GM12878 (cell line): Measurements from ENCODE around the gene C3orf22. TPM values are rescaled to one million over a fixed set of nuclear protein-coding genes. Genes with fewer than 3 reads are reported as not detected.

ENCODE experiments used
- ATAC-seq: fragments of 200-7000 bp; cut with Tn5 transposase; 3 replicates; pipeline ENCODE4 v1.9.1; 2020; ENCODE audit warnings: mild to moderate bottlenecking, moderate library complexity
- BruUV-seq: library from RNA; stranded (reverse); fragments of 400-500 nt; replicated peaks from 2 replicates; lab custom pipeline; 2021; lab: Mats Ljungman, UMichigan
- CTCF ChIA-PET: fragments of 300-600 bp; sonication (Branson Sonifier 250); formaldehyde crosslinking; extraction: SDS; loops from one replicate; lab custom pipeline; 2021; ENCODE audit warnings: inconsistent platforms; lab: Yijun Ruan, JAX
- POLR2A ChIA-PET: fragments of 350-600 bp; formaldehyde crosslinking; extraction: SDS; loops from one replicate; lab custom pipeline; 2021; ENCODE audit warnings: inconsistent platforms; lab: Charles Lee
- RAD21 ChIA-PET: fragments of 300-600 bp; sonication (Branson Sonifier 250); formaldehyde crosslinking; loops from one replicate; lab custom pipeline; 2023; ENCODE audit warnings: antibody characterized with exemption; ENCODE audit not compliant: unreplicated experiment; lab: Charles Lee
- SMC1A ChIA-PET: fragments of 300-600 bp; sonication (Branson Sonifier 250); formaldehyde crosslinking; loops from one replicate; lab custom pipeline; 2023; ENCODE audit not compliant: unreplicated experiment, uncharacterized antibody; lab: Charles Lee
- DNase-seq: peaks from one replicate; pipeline ENCODE4 v3.0.0-alpha.2; 2011; ENCODE audit warnings: low read depth, low spot score
- FAIRE-seq: peaks from 3 replicates; lab custom pipeline; 2011; peaks lifted over from hg19 to GRCh38; lab: Jason Lieb, UNC
- H2AFZ ChIP-seq: 2 replicates; pipeline ENCODE4 v1.6.0; 2011; ENCODE audit warnings: low read depth, low read length, control low read depth; ENCODE audit not compliant: control insufficient read depth
- H3K27ac ChIP-seq: 2 replicates; pipeline ENCODE4 v1.5.1; 2011; ENCODE audit warnings: control low read depth; ENCODE audit not compliant: control insufficient read depth, insufficient read depth
- H3K27me3 ChIP-seq, 2 experiments: replicated peaks in 1 of 2; 2 replicates each; pipeline versions ENCODE4 v1.6.0 to v1.6.1; 2011; ENCODE audit warnings: low read length in 1 of 2; ENCODE audit not compliant: control insufficient read depth in 2 of 2, insufficient read depth in 2 of 2
- H3K36me3 ChIP-seq, 2 experiments: 2 replicates each; pipeline ENCODE4 v1.5.1; 2011; ENCODE audit warnings: low read length in 1 of 2; ENCODE audit not compliant: control insufficient read depth in 2 of 2, insufficient read depth in 2 of 2
- H3K4me1 ChIP-seq: 2 replicates; pipeline ENCODE4 v1.6.1; 2011; ENCODE audit warnings: mild to moderate bottlenecking, low read length, moderate library complexity, mixed read lengths; ENCODE audit not compliant: control insufficient read depth, insufficient read depth
- H3K4me2 ChIP-seq: 2 replicates; pipeline ENCODE4 v1.6.0; 2011; ENCODE audit warnings: control low read depth; ENCODE audit not compliant: control insufficient read depth, insufficient read depth
- H3K4me3 ChIP-seq: fragments of 200-600 bp; sonication (generic); 2 replicates; pipeline ENCODE4 v1.5.1; 2016
- H3K79me2 ChIP-seq: 2 replicates; pipeline ENCODE4 v1.6.0; 2011; ENCODE audit warnings: low read length; ENCODE audit not compliant: control insufficient read depth, insufficient read depth
- H3K9ac ChIP-seq: 2 replicates; pipeline ENCODE4 v1.8.0; 2011; ENCODE audit warnings: low read length, control low read depth, mixed read lengths; ENCODE audit not compliant: control insufficient read depth, insufficient read depth
- H3K9me3 ChIP-seq: replicated peaks from 3 replicates; pipeline ENCODE4 v1.5.1; 2011; ENCODE audit warnings: mild to moderate bottlenecking, low read length; ENCODE audit not compliant: control insufficient read depth, insufficient read depth
- H4K20me1 ChIP-seq: 2 replicates; pipeline ENCODE4 v1.6.0; 2011; ENCODE audit not compliant: control insufficient read depth, insufficient read depth
- ATF7 ChIP-seq: fragments of 450-650 bp; IDR thresholded peaks from 2 replicates; pipeline ENCODE4 v1.6.1; 2016; ENCODE audit warnings: low read depth, mild to moderate bottlenecking
- CBX3 ChIP-seq: fragments of 200-600 bp; sonication (generic); IDR thresholded peaks from 2 replicates; pipeline ENCODE4 v1.6.1; 2016; ENCODE audit warnings: low read depth, borderline replicate concordance
- EED ChIP-seq: sonication (generic); IDR thresholded peaks from 2 replicates; pipeline ENCODE4 v1.6.1; 2016; ENCODE audit warnings: antibody characterized with exemption, low read depth
- EGR1 ChIP-seq, 2 experiments: IDR thresholded peaks; 1 replicate in 1 of 2; 2 replicates in 1 of 2; pipeline ENCODE4 v1.6.1; 2011 to 2012; ENCODE audit warnings: low read depth in 2 of 2, low read length in 2 of 2, borderline replicate concordance in 1 of 2, mild to moderate bottlenecking in 1 of 2, moderate library complexity in 1 of 2
- FOS ChIP-seq: IDR thresholded peaks from 3 replicates; pipeline ENCODE4 v1.6.1; 2011; ENCODE audit warnings: borderline replicate concordance; ENCODE audit not compliant: insufficient read length; ENCODE audit errors: extremely low read depth
- HCFC1 ChIP-seq: fragments of 150-350 bp; IDR thresholded peaks from 2 replicates; pipeline ENCODE4 v1.6.1; 2014; ENCODE audit warnings: low read length
- NFXL1 ChIP-seq: fragments of 450-650 bp; IDR thresholded peaks from 2 replicates; pipeline ENCODE4 v1.6.1; 2017; ENCODE audit warnings: antibody characterized with exemption, mild to moderate bottlenecking, borderline replicate concordance
- POLR2AphosphoS2 ChIP-seq: IDR thresholded peaks from 2 replicates; pipeline ENCODE4 v1.6.1; 2011; ENCODE audit warnings: low read depth, mild to moderate bottlenecking, low read length, improper control_type of control experiment, moderate library complexity
- TCF7 ChIP-seq: IDR thresholded peaks from 2 replicates; pipeline ENCODE4 v1.6.1; 2014; ENCODE audit warnings: antibody characterized with exemption, borderline replicate concordance
- ZNF24 ChIP-seq: fragments of 450-650 bp; IDR thresholded peaks from 2 replicates; pipeline ENCODE4 v1.6.1; 2017; ENCODE audit warnings: antibody characterized with exemption, mild to moderate bottlenecking
- ZNF274 ChIP-seq: IDR thresholded peaks from one replicate; pipeline ENCODE4 v1.8.0; 2011; ENCODE audit not compliant: insufficient read length, insufficient read depth
- whole genome bisulfite sequencing: methylation state at CpG from one replicate; pipeline ENCODE4 v1.1.6; 2016; ENCODE audit warnings: low lambda C conversion rate; ENCODE audit not compliant: insufficient replicate concordance, insufficient coverage; ENCODE audit errors: missing lambda C conversion rate; 5-methylcytosine and 5-hydroxymethylcytosine counted together
- in situ Hi-C: fragments of 300-500 bp; cut with MboI; formaldehyde crosslinking; loops from 9 replicates; pipeline ENCODE4 v1.14.3; 2018; ENCODE audit warnings: mixed read lengths
- intact Hi-C: fragments of 100-400 bp; cut with micrococcal nuclease; formaldehyde crosslinking; loops from one replicate; pipeline ENCODE4 v1.14.2; 2022; ENCODE audit not compliant: unreplicated experiment
- polyA plus RNA-seq, 11 experiments: library from polyadenylated mRNA; depleted of rRNA in 4 of 11; unstranded in 6 of 11; stranded (reverse) in 5 of 11; fragments of >200 nt; fragmentation: Nextera tagmentation in 4 of 11; fragmentation: Illumina TruSeq in 1 of 11; extraction: Ambion mirVana in 4 of 11; extraction: Trizol in 1 of 11; gene quantifications; 1 replicate in 1 of 11; 2 replicates in 10 of 11; pipeline versions ENCODE4 v1.2.1 to v1.2.3, GENCODE V29; 2011 to 2016; ENCODE audit warnings: inconsistent platforms in 2 of 11, missing spikeins in 2 of 11, low read depth in 1 of 11
- total RNA-seq, 4 experiments: library from RNA; depleted of rRNA in 3 of 4; stranded (reverse); fragments of >200 nt in 3 of 4; fragmentation: Illumina TruSeq in 1 of 4; extraction: Trizol in 1 of 4; gene quantifications; 2 replicates each; pipeline versions ENCODE4 v1.2.1 to v1.2.3, GENCODE V29; 2013 to 2021
- TF ChIP-seq, protein P1 (sequence below): IDR thresholded peaks from 2 replicates; pipeline ENCODE4 v1.6.1; 2012; ENCODE audit warnings: low read depth, low read length, improper control_type of control experiment
- TF ChIP-seq, protein P2 (sequence below): fragments of 450-650 bp; IDR thresholded peaks from 2 replicates; pipeline ENCODE4 v1.6.1; 2017; ENCODE audit warnings: mild to moderate bottlenecking, moderate library complexity
- TF ChIP-seq, protein P3 (sequence below): fragments of 150-350 bp; IDR thresholded peaks from 2 replicates; pipeline ENCODE4 v1.6.1; 2014; ENCODE audit warnings: mild to moderate bottlenecking, low read depth, low read length
- TF ChIP-seq, protein P4 (sequence below): IDR thresholded peaks from 2 replicates; pipeline ENCODE4 v1.6.1; 2012; ENCODE audit warnings: low read depth, low read length, improper control_type of control experiment

Gene C3orf22
- total and polyA plus RNA-seq, 10 of the 15 experiments (the other 5 are each of a cell fraction or from before 2014, with no cell fraction given) = not detected

DNA sequence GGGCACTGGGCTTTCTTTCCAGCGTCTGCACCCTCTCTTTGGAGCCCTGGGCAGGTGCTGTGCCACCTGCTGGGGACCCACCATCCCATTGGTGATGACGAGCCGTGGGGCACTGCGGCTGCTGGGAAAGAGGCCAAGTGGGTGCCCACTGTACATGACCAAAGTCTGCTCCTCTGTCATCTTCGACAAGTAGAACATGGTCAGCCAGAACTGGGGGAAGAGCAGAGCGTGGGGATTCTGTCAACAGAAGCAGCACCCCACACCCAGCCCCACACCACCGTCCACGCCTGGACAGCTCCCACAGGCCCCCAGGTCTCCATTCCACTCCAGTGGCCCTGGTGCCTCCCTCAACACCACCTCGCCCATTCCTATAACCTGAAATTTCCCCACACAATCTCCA lies 50.8 kb downstream of the C3orf22 start (continued):
- TF ChIP-seq, protein P1, sequence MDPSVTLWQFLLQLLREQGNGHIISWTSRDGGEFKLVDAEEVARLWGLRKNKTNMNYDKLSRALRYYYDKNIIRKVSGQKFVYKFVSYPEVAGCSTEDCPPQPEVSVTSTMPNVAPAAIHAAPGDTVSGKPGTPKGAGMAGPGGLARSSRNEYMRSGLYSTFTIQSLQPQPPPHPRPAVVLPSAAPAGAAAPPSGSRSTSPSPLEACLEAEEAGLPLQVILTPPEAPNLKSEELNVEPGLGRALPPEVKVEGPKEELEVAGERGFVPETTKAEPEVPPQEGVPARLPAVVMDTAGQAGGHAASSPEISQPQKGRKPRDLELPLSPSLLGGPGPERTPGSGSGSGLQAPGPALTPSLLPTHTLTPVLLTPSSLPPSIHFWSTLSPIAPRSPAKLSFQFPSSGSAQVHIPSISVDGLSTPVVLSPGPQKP = no peak
- TF ChIP-seq TCF7 = no peak
- no peak for TF ChIP-seq EED
- no peak for TF ChIP-seq CBX3
- no peak for TF ChIP-seq NFXL1
- TF ChIP-seq ZNF24 = no peak

DNA sequence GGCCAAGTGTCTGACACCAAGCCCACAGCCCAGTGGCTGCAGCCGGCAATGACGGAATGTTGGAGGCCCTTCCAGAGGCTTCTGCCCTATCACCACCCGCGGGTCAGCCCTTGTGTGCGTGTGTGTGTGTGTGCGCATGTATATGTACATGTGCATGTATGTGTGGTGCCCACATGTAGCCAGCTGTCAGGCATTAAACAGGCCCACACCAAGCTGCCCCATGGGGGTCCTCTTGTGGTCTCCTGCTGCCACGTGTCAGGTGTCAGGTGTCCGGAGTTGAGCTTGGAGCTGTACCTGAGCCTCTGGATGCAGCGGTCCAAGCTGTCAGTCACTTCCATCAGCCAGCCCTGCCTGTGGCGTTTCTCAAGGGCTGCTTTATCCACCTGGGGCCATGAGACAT lies 55.0 kb downstream of the C3orf22 start:
- no peaks in the 10 kb centered on the region for H3K9me3 ChIP-seq
- H3K9ac ChIP-seq = no peak overlapping the region
- DNase-seq (no peak), ATAC-seq (no peak), FAIRE-seq (no peak)
- H2AFZ ChIP-seq = no peak overlapping the region
- H3K27ac ChIP-seq = no peak overlapping the region
- H3K4me3 ChIP-seq = no peak overlapping the region
- ChIA-PET POLR2A (no interaction called here), CTCF (no interaction called here), RAD21 (no interaction called here), SMC1A (no interaction called here)
- BruUV-seq = no TSS peak
- intact Hi-C loops (no loop called here), in situ Hi-C loops (no loop called here)
- H3K36me3 ChIP-seq = no peaks in the 10 kb centered on the region
- no peaks in the 10 kb centered on the region for H4K20me1 ChIP-seq
- WGBS = 75% methylated on average over 10 of the region's 10 CpGs
- no peaks in the 10 kb centered on the region for H3K79me2 ChIP-seq
- H3K4me2 ChIP-seq = no peak overlapping the region
- no peaks in the 10 kb centered on the region; a peak in 1 of 4 replicates for H3K27me3 ChIP-seq
- no peaks in the 10 kb centered on the region for H3K4me1 ChIP-seq
- TF ChIP-seq ZNF274 (no peak), HCFC1 (no peak), ATF7 (no peak), POLR2AphosphoS2 (no peak), FOS (no peak), EGR1 (IDR thresholded peaks at IDR 0.05; ENCODE audit: borderline replicate concordance in 1 of 2, low read depth in 2 of 2, low read length in 2 of 2) (no peak)
- TF ChIP-seq, protein P2, sequence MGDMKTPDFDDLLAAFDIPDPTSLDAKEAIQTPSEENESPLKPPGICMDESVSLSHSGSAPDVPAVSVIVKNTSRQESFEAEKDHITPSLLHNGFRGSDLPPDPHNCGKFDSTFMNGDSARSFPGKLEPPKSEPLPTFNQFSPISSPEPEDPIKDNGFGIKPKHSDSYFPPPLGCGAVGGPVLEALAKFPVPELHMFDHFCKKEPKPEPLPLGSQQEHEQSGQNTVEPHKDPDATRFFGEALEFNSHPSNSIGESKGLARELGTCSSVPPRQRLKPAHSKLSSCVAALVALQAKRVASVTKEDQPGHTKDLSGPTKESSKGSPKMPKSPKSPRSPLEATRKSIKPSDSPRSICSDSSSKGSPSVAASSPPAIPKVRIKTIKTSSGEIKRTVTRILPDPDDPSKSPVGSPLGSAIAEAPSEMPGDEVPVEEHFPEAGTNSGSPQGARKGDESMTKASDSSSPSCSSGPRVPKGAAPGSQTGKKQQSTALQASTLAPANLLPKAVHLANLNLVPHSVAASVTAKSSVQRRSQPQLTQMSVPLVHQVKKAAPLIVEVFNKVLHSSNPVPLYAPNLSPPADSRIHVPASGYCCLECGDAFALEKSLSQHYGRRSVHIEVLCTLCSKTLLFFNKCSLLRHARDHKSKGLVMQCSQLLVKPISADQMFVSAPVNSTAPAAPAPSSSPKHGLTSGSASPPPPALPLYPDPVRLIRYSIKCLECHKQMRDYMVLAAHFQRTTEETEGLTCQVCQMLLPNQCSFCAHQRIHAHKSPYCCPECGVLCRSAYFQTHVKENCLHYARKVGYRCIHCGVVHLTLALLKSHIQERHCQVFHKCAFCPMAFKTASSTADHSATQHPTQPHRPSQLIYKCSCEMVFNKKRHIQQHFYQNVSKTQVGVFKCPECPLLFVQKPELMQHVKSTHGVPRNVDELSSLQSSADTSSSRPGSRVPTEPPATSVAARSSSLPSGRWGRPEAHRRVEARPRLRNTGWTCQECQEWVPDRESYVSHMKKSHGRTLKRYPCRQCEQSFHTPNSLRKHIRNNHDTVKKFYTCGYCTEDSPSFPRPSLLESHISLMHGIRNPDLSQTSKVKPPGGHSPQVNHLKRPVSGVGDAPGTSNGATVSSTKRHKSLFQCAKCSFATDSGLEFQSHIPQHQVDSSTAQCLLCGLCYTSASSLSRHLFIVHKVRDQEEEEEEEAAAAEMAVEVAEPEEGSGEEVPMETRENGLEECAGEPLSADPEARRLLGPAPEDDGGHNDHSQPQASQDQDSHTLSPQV = no peak
- TF ChIP-seq, protein P3, sequence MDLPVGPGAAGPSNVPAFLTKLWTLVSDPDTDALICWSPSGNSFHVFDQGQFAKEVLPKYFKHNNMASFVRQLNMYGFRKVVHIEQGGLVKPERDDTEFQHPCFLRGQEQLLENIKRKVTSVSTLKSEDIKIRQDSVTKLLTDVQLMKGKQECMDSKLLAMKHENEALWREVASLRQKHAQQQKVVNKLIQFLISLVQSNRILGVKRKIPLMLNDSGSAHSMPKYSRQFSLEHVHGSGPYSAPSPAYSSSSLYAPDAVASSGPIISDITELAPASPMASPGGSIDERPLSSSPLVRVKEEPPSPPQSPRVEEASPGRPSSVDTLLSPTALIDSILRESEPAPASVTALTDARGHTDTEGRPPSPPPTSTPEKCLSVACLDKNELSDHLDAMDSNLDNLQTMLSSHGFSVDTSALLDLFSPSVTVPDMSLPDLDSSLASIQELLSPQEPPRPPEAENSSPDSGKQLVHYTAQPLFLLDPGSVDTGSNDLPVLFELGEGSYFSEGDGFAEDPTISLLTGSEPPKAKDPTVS = no peak
- TF ChIP-seq, protein P4, sequence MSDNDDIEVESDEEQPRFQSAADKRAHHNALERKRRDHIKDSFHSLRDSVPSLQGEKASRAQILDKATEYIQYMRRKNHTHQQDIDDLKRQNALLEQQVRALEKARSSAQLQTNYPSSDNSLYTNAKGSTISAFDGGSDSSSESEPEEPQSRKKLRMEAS = no peak
